Uterus (tissue), 4 donors: ENCODE data around the gene MEF2C. TPM values are rescaled to one million over a fixed set of nuclear protein-coding genes. Genes with fewer than 3 reads are reported as not detected.
A peak's percentile ranks its signal among the peaks of the same experiment; 100 is the strongest.

Experiments used
- DNase-seq, 2 donors: peaks; one replicate each; pipeline ENCODE4 v3.0.0-alpha.2; 2019 to 2020
- H3K27ac ChIP-seq, 2 donors: fragments of 200-600 bp; sonication (generic); 1 replicate in 1 of 2; 2 replicates in 1 of 2; pipeline ENCODE4 v1.5.1; 2016 to 2018
- H3K27me3 ChIP-seq, 2 donors: fragments of 200-600 bp; sonication (generic); one replicate each; pipeline ENCODE4 v1.5.1; 2018 to 2019; ENCODE audit warnings: control low read depth in 1 of 2
- H3K36me3 ChIP-seq, 2 donors: fragments of 200-600 bp; sonication (generic); one replicate each; pipeline ENCODE4 v1.5.1; 2019; ENCODE audit warnings: control low read depth in 1 of 2
- H3K4me1 ChIP-seq, 2 donors: fragments of 200-600 bp; sonication (generic); one replicate each; pipeline ENCODE4 v1.5.1; 2018 to 2019; ENCODE audit warnings: control low read depth in 1 of 2
- H3K4me3 ChIP-seq, 2 donors: fragments of 200-600 bp; sonication (generic); 1 replicate in 1 of 2; 2 replicates in 1 of 2; pipeline ENCODE4 v1.5.1; 2018 to 2019; ENCODE audit warnings: mild to moderate bottlenecking in 1 of 2
- H3K9me3 ChIP-seq, 2 donors: fragments of 200-600 bp; sonication (generic); one replicate each; pipeline ENCODE4 v1.5.1; 2019; ENCODE audit warnings: control low read depth in 1 of 2
- CTCF ChIP-seq, 4 experiments: fragments of 200-600 bp in 2 of 4; fragments of 450-650 bp in 2 of 4; sonication (generic) in 2 of 4; IDR thresholded peaks; one replicate each; pipeline ENCODE4 v1.5.1; 2016 to 2019; ENCODE audit warnings: antibody characterized with exemption in 4 of 4, mild to moderate bottlenecking in 2 of 4, moderate library complexity in 1 of 4
- POLR2A ChIP-seq, 2 donors: fragments of 450-650 bp; IDR thresholded peaks; one replicate each; pipeline ENCODE4 v1.6.1; 2016; ENCODE audit warnings: antibody characterized with exemption in 2 of 2, mild to moderate bottlenecking in 1 of 2, moderate library complexity in 1 of 2
- intact Hi-C: fragments of 100-400 bp; cut with DNase I; formaldehyde crosslinking; loops from one replicate; pipeline ENCODE4 v1.15.1; 2023; ENCODE audit warnings: low total_unique reads
- total RNA-seq, 4 donors: library from RNA; depleted of rRNA in 3 of 4; stranded (reverse); fragments of >200 nt in 3 of 4; gene quantifications; one replicate each; pipeline versions ENCODE4 v1.1.0 to v1.2.4, GENCODE V29; 2014 to 2023
- donor health status: DM: yes; HTN: yes; CAD: no.

The MEF2C gene
- total RNA-seq, result 100 to 1,000 TPM in 1 of 4 donors, 10 to 100 TPM in 3; 30.3 to 134 (median 70.3) TPM

GRCh38 chr5:88883059-88883835 lies at the start of gene MEF2C:
Gene MEF2C (minus strand): TSS chr5:88883184. CDS start chr5:88823788, 59,396 bp downstream.
- no peaks in the 10 kb centered on the region for H3K36me3 ChIP-seq
- peak; percentile 83 to 87 for DNase-seq
- intact Hi-C loops, result no loop called here
- no peaks in the 10 kb centered on the region for H3K27me3 ChIP-seq
- H3K9me3 ChIP-seq, result no peaks in the 10 kb centered on the region
- H3K27ac ChIP-seq, result peak within 1 kb of the TSS; percentile 93 to 97
- TF ChIP-seq POLR2A (IDR thresholded peaks at IDR 0.05) (peak; percentile 74 to 88), CTCF (IDR thresholded peaks at IDR 0.05) (no peak)
- H3K4me1 ChIP-seq, result no peaks in the 10 kb centered on the region
- H3K4me3 ChIP-seq, result peak within 1 kb of the TSS; percentile 52 to 72

- Histone ChIP-seq H3K4me3 (no peak overlapping the region), H3K9me3 (no peaks in the 10 kb centered on the region), H3K27me3 (no peaks in the 10 kb centered on the region), H3K27ac (no peak overlapping the region), H3K36me3 (no peaks in the 10 kb centered on the region), H3K4me1 (no peaks in the 10 kb centered on the region)
- intact Hi-C loops, result no loop called here
- DNase-seq, result no peak
- TF ChIP-seq CTCF (IDR thresholded peaks at IDR 0.05), result no peak
- TF ChIP-seq POLR2A (IDR thresholded peaks at IDR 0.05), result no peak
Measured at GRCh38 chr5:88932541-88932940, 49.6 kb upstream of the MEF2C start.

- intact Hi-C loops, result no loop called here
- Histone ChIP-seq H3K27me3 (no peaks in the 10 kb centered on the region), H3K36me3 (no peaks in the 10 kb centered on the region), H3K4me1 (no peaks in the 10 kb centered on the region), H3K9me3 (no peaks in the 10 kb centered on the region), H3K4me3 (no peak overlapping the region), H3K27ac (no peak overlapping the region)
- DNase-seq, result no peak
- TF ChIP-seq CTCF (IDR thresholded peaks at IDR 0.05) (no peak), POLR2A (IDR thresholded peaks at IDR 0.05) (no peak)
Measured at GRCh38 chr5:88930335-88930734, 47.4 kb upstream of the MEF2C start.

- Histone ChIP-seq H3K27me3 (no peaks in the 10 kb centered on the region), H3K4me3 (no peak overlapping the region), H3K36me3 (no peaks in the 10 kb centered on the region), H3K27ac (no peak overlapping the region), H3K9me3 (no peaks in the 10 kb centered on the region), H3K4me1 (no peaks in the 10 kb centered on the region)
- TF ChIP-seq CTCF (IDR thresholded peaks at IDR 0.05), result no peak
- no peak for TF ChIP-seq POLR2A (IDR thresholded peaks at IDR 0.05)
- DNase-seq, result no peak
- intact Hi-C loops, result no loop called here
Measured at GRCh38 chr5:88929385-88929784, 46.4 kb upstream of the MEF2C start.

GRCh38 chr5:88926774-88927173 lies 43.8 kb upstream of the MEF2C start:
- no peak overlapping the region for H3K4me3 ChIP-seq
- H3K4me1 ChIP-seq, result no peaks in the 10 kb centered on the region
- intact Hi-C loops, result no loop called here
- no peak for DNase-seq
- no peaks in the 10 kb centered on the region for H3K27me3 ChIP-seq
- H3K9me3 ChIP-seq, result no peaks in the 10 kb centered on the region
- TF ChIP-seq POLR2A (IDR thresholded peaks at IDR 0.05) (no peak), CTCF (IDR thresholded peaks at IDR 0.05) (no peak)
- H3K27ac ChIP-seq, result no peak overlapping the region
- H3K36me3 ChIP-seq, result no peaks in the 10 kb centered on the region
